K562 treated with DMSO at 1 percent for 48 hours (cell line): Measurements from ENCODE around the gene GZF1. TPM values are rescaled to one million over a fixed set of nuclear protein-coding genes. Genes with fewer than 3 reads are reported as not detected.

ENCODE experiments used
- total RNA-seq: library from RNA; unstranded; fragments of 300-600 nt; gene quantifications from 2 replicates; pipeline ENCODE4 v1.2.3, GENCODE V29; 2022; ENCODE audit warnings: low replicate concordance; ENCODE audit errors: extremely low read depth

GZF1 gene
- total RNA-seq: not detected in 2 replicates

GRCh38 chr20:23361476-23362391 is at the start of gene GZF1:
Gene GZF1 (plus strand): TSS chr20:23362182. CDS start chr20:23364384, 2,202 bp downstream.

GRCh38 chr20:23350196-23350903 is 11.6 kb upstream of the GZF1 start, which contains the start of gene NXT1:
Gene NXT1 (plus strand): TSS chr20:23350791. CDS start chr20:23354042, 3,251 bp downstream.

DNA sequence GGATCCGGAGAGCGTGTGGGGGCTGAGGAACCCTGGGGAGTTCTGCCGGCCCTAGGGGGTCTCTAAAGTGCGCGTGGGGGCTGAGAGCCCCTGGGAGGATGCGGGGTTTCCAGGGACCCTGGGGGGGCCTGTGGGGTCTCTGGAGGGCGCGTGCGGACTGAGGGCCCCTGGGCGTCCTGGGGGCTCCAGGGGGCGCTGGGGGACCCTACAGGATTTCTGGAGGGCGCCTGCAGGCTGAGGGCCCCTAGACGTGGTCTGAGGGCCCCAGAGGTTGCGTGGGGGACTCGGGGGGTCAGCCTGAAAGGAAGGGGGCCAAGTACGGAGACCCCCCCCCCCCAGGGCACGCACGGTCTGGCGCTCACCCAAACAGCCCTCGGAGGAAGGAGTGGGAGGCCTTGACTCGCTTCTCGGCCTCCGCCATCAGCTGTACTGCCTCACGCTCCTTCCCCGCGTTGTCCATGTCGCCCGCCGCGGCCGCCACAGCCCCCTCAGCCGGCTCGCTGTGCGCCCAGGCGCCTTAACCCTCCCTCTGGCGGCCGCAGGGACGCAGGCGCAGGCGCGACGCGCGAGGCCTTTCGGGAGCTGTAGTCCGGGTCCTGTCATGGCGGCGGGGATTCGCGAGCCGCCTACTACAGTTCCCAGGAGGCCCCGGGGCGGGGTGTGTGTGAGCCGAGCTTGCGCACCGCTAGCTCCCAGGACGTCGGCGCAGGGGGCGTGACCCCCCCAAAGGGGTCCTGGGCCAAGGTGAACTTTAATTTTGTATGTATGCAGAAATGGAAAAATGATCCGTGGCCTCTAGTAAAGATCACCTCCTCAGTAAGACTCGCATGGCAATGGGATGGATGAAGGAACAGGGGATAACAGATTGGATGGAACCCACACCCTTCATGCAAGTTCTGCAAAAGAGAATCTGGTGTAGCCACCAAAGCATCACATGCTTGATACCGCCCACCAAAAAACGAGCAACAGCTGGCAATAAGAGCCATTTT is 59.3 kb downstream of the GZF1 start, which contains the start of gene NAPB:
NAPB (minus strand) TSS at position 546 of the 989 bp plus-strand sequence; CDS start at position 460, 86 bp downstream.

Other genes with a start within 250 kb of the GZF1 start
- not detected in 2 replicates for gene NXT1, start 11.4 kb upstream of the GZF1 start, total RNA-seq
- not detected in 2 replicates for gene NAPB, start 59.3 kb downstream of the GZF1 start, total RNA-seq
- not detected in 2 replicates for gene CSTL1, start 77.5 kb downstream of the GZF1 start, total RNA-seq
- gene CST11, start 90.7 kb downstream of the GZF1 start, total RNA-seq: not detected in 2 replicates
- gene CST8, start 128.9 kb downstream of the GZF1 start, total RNA-seq: not detected in 2 replicates
- not detected in 2 replicates for gene CST9L, start 206.3 kb downstream of the GZF1 start, total RNA-seq
- gene CST9, start 243.7 kb downstream of the GZF1 start, total RNA-seq: not detected in 2 replicates